ENCODE data around the gene ULK4.
"Not testable (repeated sequence)": the region's sequence is repeated elsewhere in the genome, so short reads cannot be mapped to it uniquely, and the experiment has no call there.

ULK4 gene

DNA sequence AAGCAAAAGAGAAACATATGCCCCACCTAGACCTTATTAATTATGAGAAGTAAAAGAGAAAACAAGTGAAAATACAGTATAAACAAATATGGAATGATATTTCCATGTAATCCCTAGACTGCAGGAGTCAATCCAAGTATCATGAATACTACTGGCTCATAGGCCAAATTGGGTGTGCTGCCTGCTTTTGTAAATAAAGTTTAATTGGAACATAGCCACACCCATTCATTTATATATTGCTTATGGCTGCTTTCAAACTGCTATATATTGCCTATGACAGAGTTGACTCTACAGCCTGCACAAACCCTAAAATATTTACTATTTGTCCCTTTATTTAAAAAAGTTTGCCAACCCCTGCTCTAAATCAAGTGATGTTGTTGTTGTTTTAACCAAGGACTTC, 5.3 kb downstream of the ULK4 start:
- DNase-seq: no peak

DNA sequence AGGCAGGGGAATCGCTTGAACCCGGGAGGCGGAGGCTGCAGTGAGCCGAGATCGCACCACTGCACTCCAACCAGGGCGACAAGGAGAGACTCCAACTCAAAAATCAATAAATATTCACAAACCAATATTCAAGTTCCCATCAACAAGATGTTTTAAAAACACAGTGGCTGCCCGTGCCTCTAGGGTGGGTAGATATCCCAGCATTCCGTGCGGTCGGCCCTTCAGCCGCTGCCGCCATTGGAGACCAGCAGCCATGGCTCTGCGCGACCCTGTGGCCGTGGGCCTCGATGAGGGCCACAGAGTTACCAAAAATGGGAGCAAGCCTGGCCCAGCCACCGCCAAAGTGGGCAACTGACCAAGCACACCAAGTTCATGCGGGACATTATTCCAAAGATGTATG, 6.7 kb downstream of the ULK4 start:
- no peak for DNase-seq

DNA sequence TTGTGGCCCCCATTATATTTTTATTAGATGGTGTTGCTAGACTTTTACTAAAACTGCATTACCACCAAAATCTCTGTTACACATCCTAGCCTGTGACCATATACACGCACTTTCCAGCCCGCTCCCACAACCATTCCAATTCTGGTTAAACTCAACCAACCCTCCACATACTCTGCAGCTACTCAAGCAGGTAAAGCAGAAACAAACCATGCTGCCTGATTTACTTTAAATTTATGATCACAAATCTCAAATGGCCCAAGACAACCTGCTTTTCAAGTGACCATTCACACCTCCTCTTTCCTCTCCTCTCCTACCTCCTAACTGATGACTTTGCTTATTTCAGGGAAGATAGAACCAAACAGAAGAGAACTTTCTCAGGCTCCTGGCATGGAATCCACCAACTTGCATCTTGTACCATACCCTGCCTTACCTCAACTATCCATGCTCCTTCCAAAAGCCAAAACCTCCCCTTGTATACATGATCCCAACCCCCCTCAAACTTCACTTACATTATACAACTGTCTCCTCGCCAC, 18.5 kb downstream of the ULK4 start:
- no peak for DNase-seq

DNA sequence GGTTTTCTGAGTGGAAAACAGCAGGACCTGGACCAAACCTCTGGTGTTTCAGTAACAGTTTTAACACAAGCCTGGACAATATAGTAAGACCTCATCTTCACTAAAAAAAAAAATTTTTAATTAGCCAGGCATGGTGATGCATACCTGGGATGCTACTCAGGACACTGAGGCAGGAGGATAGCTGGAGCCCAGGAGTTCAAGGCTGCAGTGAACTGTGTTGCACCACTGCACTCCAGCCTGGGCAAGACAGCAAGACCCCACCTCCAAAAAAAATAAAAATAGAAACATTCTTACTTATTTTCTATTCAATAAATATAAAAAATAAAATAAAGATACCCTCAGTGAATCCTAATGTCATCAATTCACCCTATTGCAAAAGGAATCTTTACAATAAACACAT, 21.5 kb downstream of the ULK4 start:
- DNase-seq: no peak

DNA sequence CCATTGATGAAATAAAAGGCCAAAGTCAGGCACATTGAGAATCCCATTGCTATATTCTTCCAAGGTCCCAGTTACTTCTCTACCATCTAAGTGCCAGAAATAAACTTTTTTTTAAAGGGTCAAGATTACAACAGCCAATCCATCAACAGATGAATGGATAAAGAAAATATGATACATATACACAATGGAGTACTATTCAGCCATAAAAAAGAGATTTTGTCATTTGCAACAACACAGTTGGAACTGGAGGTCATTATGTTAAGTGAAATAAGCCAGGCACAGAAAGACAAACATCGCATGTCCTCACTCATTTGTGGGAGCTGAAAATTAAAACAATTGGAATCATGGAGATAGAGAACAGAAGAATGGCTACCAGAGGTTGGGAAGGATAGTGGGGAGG, 25.5 kb downstream of the ULK4 start:
- no peak for DNase-seq

DNA sequence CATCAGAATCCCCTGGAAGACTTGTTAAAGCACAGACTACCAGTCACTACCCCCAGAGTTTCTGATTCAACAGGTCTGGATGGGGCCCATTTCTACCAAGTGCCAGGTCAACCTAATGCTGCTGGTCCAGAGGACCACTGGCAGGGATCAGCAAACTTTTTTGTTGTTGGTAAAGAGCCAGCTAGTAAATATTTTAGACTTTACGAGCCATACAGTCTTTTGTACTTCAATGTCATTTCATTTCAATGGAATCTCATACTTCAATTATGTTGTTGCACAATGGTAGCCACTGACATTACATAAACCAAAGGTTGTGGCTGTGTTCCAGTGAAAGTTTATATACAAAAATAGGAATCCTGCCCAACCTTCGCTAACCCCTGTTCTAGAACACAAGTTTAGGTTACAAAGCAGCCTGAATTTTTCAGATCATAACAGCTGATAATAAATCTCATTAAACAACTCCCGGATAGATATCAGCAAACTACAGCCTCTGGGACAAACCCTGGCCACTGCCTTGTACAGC, 28.7 kb downstream of the ULK4 start:
- DNase-seq: no peak

DNA sequence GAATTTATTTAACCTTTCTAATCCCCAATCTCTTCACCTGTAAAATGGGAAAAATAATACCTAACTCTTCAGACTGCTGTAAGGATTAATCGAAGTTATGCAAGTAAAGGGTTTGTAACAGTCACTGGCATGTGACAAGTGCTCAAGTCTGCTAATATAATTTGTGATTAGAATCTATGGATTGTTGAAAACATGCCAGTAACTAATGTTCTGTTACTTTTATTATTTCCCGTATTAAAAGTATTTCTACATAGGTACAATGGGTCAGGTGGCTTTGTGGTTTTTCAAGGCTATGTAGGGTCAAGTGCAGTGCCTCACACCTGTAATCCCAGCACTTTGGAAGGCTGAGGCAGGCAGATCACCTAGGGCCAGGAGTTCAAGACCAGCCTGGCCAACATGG, 29.4 kb downstream of the ULK4 start:
- DNase-seq: no peak

DNA sequence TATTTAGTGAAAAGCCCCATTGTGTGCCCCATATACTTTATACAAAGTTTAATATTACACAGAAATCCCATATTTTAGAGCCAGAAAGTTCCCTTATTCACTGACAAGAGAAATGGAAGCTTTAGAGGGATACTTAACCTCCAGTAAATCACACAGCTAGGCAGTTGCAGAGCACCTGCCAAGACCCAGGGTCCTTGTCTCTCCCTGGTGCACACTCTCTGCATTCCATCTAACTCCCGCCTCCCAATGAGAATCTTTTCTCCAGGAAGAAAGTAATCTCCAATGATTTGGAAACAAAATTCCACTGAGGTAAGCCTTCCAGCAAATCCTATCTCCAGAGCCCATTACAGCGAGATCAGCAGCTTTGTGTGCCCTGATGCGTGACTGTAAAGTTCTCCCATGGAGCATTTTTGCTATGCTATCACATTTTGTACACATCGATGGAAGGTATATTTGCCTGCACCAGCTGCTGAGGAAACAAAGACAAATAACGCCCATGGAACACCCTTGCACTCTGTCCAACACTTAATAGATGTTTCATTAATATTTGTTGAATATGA, 41.4 kb downstream of the ULK4 start:
- DNase-seq: no peak

DNA sequence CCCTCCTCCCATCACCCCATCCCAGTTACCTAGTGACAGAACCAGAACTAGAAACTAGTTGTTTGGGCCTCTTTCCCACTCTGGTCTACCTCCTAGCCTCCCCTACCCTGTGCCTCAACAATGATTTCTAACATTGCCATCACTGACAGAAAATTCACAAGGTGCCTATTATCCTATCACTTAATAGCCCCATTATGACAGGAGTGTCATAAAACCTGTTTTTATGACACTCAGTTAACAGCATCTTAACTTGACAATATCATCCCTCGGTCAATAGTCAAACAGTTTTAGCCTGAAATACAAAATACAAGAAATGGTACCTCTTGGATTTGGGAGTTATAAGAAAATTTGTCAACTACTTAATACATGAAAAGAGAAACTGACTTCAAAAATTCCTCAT, 46.5 kb downstream of the ULK4 start:
- no peak for DNase-seq

DNA sequence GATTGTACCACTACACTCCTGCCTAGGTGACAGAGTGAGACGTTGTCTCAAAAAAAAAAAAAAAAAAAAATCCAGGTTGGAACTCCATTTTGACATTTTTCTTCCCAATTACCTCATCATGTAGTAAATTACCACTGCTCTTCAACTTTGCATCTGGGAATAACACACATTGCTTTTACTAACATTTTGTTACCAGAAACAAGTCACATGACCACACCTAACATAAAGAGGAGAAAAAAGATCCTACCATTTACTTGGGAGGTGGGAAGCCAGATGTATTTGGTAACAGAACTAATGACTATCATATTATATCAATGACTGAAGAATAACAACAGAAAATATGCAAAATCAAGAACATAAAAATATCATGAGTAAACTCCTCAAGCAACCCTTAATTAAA, 49.6 kb downstream of the ULK4 start:
- no peak for DNase-seq

DNA sequence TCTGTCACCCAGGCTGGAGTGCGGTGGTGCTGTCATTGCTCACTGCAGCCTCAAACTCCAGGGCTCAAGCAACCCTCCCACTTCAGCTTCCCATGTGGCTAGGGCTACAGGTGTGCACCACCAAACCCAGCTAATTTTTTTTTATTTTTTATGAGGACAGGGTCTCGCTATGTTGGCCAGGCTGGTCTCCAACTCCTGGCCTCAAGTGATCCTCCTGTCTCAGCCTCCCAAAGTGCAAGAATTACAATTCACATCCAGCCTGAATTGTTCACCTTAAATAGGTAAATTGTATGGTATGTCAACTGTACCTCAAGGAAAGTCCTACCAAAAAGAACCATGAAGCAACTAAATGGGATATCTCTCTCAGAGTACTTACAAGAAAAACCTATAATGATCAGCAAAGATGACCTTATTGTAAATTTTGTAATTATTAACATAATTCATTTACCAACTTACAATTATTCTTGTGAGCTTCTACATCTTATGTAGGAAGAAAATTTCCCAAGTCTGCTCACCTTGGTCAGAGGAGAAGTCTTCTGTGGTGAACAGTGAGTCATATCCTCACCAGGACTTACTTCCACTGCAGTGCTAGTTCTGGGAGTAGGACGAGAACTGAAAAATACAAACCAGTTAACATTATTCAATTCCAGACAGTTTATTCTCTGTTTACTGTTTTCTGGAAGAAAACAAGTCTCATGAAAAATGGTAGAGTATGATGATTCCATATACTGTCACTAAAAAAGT, 54.4 kb downstream of the ULK4 start:
- no peak for DNase-seq

DNA sequence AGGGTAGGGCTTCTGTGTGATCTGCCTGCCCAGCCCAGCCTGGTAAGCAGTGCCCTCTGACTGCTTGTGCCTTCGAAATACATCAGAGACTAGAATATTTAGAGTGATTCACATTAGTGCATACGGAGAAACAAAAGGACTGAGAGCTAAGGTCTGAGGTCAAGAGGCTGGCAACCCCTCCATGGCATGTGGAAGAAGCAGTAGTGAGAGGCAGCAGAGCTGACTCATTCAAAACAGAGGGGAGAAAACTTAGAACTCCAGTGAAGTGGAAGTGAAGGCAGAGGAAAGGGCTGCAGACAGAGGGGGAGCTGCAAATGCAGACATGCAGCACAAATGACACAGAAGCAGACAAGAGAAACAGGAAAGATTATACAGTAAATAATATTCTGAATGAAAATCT, 61.6 kb downstream of the ULK4 start:
- DNase-seq: no peak

DNA sequence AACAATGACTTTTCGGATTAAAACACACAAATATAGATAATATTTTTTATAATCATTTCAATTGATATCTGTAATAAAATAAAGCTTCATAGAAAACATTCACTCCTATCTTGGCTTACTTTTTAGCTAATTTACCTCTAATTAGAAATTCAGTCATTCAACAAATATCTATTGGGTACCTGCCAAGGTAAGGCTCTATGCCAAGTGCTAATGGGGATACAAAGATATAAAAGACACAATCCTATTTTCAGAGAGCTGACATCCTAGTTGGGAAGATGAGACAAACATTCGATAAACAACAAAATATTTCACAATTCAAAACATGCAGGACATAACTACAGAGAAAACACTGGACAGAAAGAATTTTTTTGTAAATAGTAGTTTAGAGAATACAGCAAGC, 63.3 kb downstream of the ULK4 start:
- DNase-seq: no peak

DNA sequence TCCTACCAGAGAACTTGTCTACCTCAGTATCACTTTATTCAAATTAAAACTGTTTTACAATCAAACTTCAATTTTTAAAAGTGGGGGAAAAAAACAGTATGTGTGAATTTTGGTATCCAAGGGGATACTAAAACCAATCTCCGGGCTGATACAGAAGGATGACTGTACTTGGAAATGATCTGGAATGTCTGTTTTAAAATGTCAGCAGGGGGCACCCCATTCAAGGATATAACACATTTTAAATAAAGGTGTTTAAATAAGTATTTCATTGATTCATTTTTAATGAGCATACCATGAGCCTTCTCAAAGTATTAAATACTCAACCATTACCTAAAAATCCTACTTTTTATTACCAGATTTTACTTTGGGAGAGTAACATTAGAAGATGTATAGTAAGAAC, 67.9 kb downstream of the ULK4 start:
- DNase-seq: peak; percentile 18

DNA sequence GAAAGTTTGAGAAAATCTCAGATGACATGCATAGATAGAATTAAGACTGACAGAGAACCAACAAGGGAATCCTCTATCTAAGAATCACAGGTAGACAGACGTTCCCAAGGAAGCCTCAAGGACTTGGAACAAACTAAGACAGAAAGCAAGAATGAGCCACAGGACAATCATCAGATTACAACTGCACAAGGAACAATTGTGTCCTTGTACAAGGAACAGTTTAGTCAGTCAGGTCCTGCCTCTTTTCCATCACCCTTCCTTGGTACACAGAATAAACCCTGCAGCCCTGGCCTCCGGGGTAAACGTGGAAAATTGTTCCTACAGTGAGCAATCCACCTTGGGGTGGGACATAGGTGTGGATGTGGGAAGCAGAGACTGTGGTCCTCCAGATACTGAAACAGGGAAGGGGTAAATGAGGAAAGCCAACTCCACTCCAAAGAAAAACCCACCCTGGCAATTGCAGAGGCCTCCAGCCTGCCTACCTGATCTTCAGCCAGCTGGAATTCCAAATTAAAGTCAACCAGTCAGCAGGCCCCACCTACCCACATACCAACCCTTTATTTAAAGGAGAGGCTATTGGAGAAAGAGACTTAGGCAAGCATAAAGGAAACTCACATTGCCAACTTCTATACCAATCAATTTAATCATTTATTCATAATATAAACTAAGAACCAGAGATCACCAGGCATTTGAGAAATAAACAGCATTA, 73.4 kb downstream of the ULK4 start:
- DNase-seq: no peak

DNA sequence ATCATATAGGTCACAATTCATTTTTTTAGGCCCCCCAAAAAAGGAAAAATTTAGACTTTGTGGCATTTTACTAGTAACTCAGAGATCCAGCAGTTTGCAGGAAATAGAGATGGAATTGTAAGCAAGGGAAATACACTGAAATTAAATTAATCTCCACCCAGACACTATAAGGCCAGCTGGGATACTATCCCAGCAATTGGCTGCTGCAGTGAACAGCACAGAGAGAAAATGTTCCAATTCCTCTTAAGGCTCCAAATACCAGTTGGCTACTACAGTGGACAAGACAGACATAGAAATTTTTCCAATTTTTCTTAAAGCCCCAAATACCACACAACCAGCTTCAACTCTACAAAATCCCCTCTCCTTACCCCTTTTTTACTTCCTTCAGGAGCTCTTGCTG, 78.9 kb downstream of the ULK4 start:
- no peak for DNase-seq

DNA sequence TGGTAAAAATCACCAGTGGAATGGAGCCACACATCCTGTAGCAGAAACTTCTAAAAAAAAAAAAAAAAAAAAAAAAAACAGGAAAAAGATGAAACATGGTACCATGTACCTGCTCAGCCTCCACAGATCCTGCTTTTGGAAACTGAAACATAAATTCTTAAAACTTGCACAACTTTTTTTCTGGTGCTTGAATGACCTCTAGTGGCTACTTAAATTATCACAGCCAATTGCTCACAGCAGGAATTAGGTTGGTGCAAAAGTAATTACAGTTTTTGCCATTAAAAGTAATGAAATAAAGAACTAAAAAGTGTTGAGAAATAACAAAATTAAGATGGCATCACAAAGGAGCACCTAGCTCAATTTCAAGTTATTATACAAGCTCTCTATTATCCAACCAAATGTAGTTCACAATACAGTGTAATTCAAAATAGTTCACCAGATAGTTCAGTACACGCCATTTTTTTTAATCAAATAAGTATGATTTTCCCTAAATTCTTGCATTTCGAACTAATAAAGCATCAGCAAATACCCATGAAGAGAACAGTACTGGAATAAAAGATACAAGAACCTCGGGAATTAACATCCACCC, 80.6 kb downstream of the ULK4 start:
- peak; percentile 52 for DNase-seq

DNA sequence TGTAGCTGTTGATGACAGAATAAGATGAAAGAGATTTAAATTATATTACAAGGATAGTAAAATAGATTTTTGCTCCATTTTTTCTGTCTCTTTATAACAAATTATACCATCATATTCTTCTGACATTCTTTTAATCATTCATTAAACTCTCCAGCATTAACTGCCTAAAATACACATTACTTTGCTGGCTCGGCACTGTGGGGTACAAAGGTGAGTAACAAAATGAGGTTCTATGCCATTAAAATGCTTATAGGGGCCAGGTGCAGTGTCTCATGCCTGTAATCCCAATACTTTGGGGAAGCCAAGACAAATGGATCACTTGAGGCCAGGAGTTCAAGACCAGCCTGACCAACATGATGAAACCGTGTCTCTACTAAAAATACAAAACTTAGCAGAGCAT, 81.5 kb downstream of the ULK4 start:
- no peak for DNase-seq

DNA sequence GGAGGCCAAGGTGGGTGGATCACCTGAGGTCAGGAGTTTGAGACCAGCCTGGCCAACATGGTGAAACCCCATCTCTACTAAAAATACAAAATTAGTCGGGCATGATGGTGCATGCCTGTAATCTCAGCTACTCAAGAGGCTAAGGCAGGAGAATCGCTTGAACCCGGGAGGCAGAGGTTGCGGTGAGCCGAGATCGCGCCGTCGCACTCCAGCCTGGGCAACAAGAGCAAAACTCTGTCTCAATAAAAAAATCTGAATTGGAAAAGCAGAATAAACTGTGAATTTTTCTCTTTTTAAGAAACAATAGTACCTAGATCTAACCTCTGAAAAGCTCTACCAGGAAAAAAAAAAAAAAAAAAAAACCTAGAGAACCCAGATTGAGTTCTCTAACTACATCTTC, 84.2 kb downstream of the ULK4 start:
- DNase-seq: not testable (repeated sequence)

DNA sequence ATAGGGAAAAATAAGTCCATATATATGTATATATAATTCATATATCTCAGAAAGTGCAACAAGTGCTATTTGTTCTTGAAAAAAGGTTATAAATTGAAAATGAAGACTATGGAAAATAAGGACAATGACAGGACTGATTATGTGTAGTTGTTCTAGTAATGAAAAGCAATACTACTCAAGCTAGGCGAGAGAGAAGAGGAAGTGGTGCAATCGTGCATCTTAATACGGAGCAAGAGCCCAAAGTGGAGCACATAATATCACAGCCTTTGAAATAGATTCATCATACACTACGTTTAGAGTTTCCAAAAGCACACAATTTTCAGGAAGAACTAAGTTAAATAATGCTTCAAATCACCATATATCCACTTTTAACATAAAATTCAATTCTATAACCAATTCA, 87.9 kb downstream of the ULK4 start:
- no peak for DNase-seq

DNA sequence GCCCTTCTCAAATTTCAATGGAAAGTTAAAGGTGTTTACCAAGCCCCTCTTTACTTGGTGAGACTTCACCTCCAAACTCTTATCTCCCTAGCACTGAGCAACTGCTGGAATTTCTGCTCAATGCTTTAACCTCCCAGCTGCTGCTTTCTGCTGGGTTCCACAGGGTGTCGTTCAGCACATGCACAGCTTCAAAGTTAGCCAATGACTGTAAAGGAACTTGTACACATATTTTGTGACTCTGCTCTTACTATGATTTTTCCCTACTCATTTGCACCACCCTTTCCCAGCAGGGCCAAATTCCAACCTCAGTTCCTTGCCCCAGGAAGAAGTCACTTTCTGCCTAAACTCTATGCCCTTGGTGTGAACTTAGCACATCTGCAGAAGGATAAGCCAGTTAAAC, 89.7 kb downstream of the ULK4 start:
- DNase-seq: no peak

DNA sequence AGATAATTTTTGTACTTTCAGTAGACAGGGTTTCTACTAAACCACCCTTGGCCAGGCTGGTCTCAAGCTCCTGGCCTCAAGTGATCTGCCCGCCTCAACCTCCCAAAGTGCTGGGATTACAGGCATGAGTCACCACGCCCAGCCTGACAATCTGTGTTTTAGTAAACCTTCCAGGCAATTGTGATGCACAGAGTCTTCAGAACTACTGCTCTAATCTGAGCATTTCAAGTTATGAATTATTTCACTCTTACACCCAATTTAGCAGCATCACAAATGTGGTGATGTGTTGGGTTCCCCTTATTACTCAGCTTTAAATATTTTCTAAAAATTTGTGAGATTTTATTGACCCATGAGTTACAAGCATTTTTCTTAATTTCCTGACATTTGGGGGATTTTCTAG, 94.4 kb downstream of the ULK4 start:
- no peak for DNase-seq

DNA sequence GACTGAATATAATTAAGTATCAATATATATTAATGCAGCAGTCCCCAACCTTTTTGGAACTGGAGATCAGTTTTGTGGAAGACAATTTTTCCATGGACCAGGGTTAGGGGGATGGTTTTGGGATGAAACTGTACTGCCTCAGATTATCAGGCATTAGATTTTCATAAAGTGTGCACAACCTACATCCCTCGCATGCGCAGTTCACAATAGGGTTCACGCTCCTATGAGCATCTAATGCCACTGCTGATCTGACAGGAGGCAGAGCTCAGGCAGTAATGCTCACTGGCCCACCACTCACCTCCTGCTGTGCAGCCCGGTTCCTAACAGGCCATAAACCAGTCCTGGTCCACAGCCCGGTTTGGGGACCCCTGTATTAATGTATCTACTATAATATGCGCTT, 95.6 kb downstream of the ULK4 start:
- no peak for DNase-seq

DNA sequence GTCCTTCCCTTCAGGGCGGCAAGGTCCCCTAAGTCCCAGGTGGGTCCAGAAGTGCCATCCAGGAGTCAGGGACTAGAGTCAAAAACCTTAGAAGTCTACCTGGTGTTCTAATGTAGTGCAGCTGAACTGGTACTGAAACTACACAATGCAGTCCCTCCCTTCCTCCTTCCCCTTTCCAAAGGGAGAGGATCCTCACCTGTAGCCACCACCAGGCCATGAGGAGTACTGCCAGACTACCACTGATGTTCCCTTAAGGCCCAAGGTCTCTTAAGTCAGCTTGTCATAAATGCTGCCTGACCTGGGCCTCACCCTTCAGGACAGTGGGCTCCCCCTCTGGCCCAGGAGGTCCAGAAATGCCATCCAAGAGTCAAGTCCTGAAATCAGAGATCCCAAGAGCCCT, 98.9 kb downstream of the ULK4 start:
- DNase-seq: no peak
